ENCODE measurements around the gene TMEM135.
A peak's percentile ranks its signal among the peaks of the same experiment; 100 is the strongest.

TMEM135 gene

DNA sequence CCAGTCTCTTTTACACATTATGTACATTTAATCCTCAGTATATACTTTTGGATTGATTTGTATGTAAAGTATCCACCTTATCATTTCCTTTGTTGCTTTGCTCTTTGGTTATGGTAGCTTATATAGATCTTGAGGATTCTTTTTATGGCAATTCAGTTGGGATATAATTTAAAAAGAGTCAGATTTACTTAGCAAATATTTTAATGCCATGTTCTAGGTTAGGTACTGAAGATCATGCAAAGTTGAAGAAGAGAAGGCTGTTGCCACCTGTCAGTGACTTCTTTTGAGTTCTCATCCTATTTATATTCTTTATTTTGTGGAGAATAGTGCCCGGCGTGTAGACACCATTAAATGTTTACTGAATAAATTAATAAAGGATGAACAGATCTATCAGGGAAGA, 279.7 kb downstream of the TMEM135 start:
- DNase-seq: no peak

DNA sequence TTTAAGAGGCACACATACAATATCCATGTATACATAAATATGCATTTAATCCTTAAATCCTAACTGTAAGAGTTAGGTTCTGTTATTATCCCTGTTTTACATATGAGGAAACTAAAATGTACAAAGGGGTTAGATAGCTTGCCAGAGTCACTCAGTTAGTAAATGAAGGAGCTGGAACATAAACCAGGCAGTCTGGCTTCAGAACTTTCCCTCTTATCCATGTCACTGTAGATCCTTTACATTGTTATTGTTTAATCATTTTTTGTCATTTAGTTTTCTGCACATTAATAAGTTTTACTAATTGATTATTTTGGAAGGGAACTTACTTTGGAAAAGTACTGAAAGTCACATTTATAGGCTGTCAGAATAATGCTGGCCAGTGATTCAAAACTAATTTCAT, 282.4 kb downstream of the TMEM135 start:
- DNase-seq: no peak

DNA sequence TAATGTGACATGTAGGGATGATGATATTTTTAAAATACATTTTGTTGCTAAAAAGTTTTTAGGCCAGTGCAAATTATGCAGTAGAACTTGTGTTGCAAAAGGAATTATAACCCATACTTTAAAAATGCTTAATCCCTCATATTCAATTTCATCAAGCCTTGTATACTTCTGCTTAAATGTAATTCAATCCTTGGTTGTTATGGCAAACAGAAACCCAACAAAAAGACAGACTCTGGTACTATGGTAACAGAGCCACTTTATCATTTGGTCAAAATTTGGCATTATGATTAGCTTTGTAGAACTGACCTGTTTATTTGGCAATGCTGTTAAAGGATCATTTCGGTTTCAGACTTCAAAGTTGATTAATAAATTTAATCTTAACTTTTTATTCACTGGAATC, 284.8 kb downstream of the TMEM135 start:
- peak; percentile 8 for DNase-seq

DNA sequence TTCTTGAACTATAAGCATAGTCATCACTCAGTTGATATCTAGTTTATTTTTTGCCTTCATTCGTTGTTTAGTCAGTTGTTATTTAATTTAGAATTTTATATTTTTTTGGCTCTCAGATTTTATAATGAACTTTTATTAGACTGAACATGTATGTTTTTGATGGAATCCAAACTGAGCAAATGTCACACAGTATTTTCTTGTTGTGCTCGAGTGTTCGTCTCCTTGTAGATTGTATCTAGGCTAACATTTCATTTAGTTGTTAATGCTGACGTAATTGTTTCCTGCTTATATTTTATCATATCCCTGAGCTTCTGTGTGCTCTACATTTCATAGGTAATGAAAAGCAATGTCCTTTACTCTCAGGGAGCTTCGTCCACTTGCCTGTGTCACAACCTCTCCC, 286.2 kb downstream of the TMEM135 start:
- DNase-seq: no peak

DNA sequence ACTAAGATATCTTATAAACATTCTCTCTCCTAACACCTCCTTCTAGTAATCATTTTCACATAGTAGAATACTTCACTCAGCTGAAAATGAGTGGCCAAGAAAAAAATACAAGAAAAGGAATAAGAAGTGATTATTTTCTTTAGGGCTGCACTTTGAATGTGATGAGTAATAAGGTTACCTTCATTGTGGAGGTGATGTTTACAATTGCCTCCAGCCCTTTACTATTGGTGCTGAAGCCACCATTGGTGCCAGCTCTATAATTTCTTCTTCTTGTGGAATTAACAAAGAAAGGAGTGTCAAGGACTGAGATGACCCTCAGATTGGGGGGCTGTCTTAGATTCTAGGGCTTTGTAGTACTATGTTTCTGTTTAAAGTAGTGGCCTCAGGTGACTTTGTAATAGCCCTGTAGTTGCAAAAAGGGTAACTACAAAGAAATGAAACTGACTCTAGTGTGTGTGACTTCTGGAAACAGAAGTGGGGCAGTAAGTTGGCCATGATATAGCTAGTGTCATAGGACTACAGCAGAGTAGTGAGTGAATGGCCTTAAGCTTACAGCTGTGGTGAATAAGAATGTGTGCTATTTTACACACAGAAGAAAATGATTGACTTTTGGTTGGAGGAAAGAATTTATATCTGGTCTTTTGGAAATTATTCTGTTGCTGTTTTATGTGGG, 287.2 kb downstream of the TMEM135 start:
- no peak for DNase-seq

DNA sequence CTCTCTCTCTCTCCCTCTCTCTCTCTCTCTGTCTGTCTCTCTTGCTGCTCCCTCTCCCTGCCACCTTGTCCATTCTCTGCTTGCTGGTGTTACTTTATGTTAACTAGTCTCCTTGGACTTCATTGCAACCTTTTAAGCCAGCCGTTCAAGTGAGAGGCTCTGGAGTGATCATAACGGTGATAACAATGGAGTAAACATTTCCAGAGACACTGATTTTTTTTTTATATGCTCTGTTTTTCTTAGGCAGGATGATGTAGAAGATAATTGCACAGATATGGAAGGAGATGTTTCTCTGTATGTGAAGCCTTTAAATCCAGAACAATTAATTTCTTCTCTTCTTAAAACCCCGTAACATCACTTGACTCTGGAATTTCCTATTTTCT, 287.7 kb downstream of the TMEM135 start:
- DNase-seq: no peak

DNA sequence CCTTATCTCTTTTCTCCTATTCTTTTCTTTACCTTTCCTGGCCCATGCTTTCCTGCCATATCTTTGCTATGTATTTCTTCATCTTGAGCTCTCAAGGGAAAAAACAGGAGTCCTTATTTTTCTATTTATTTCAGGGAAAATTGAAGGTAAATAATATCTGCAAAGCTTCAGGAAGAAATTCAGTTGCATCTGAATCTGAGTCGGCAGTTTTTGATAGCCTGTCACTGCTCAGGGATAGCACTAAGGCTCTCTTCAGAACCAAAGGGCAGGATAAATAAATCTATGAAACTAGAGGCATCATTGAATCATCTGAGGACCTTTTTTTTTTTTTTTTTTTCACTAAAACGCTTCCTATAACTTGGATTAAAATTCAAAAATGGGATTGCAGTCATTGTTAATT, 288.9 kb downstream of the TMEM135 start:
- DNase-seq: no peak

GRCh38 chr11:87329172-87329571, 291.4 kb downstream of the TMEM135 start:
- DNase-seq: no peak

- DNase-seq: no peak
Measured at GRCh38 chr11:87330187-87330601, 292.5 kb downstream of the TMEM135 start.

GRCh38 chr11:87331273-87331672, 293.5 kb downstream of the TMEM135 start:
- no peak for DNase-seq

DNA sequence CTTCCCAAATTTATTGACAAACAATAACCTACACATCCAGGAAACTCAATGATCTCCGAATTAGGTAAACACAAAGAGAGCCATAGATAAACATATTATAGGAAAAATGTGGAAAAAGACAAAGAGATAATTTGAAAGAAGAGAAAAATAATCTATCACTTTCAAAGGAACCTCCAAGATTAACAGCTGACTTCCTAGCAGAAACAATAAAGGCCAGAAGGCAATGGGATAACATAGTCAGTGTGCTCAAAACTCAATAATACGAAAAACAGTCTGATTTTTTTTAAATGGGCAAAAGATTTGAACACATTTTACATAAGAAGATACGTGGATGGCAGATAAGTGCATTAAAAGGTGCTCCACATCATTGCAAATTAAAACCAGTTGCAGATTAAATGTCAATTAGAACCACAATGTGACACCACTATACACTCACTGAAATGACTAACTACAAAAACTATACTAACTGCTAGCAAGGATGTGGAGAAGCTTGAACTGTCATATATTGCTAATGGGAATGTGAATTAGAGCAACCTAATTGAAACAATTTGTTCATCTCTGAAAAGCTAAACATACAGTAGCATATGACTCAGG, 300.4 kb downstream of the TMEM135 start:
- no peak for DNase-seq

DNA sequence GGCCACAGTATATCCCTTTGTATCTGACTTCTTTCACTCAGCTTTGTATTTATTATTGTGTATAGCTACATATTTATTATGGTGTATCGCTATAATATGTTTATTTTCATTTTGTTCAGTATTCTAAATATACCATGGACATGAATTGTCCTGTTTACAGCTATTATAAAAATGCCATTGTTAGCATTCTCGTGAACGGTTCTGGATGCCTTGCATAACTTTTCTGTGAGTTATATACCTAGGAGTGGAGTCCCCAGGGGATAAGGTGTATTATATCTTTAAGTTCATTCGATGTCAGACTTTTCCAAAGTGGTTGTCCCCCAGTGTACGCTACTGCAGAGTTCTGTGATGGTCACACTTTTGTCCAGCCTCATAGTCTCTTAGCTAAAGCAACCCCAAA, 301.7 kb downstream of the TMEM135 start:
- DNase-seq: no peak

DNA sequence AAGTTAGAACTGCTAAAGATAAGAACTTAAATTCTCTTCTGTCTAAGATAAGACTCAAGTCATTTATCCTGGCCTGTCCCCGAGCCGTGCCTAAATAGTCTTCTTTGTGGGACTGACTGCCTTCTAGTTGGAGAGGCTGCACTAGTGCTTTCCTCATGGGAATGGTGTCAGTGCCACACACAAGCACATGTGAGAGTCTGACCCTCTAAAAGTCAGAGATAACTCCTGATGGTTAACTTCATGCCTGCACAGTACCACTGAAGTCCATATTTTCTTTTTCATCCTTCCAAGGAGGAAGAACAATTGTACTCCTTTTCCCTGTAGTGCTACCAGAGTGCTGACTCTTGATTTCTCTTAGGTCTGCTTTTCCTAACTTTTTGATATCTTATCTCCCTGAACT, 309.7 kb downstream of the TMEM135 start:
- no peak for DNase-seq

DNA sequence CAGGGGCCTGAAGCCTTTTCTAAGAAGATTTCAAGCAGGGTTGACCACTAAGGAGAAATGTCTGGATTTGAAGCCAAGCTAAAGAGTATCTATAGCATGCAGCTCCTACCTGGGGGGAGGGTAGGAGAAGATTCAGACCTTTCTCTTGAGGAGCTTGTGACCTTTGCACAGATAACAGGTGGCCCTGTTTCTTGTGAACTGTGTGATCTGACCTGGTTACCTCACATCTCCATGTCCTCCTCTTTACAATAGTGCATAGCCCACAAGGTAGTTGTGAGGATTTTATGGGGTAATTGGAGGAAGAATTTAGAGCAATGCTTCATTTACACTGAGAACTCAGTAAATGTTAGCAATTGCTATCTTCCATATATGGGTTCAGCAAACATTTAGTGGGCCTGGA, 310.1 kb downstream of the TMEM135 start:
- DNase-seq: no peak

DNA sequence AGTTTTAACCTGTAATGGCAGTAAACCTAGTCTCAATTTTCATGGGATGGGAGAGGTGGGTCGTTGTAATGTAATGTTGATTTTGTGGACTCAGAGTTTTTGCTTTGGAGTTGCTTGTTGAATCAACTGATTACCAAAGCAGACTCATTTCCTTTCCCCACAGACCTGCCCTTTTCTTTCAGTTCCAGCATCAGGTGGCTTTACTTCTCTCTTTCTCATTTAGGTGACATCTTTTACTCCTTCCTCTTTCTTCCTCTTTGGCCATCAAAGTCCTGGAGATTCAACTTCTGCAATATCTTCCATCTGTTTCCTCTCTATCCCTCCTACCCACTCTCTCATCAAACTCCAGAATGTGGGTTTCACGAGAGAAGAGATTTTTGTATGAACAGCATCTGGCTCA, 313.9 kb downstream of the TMEM135 start:
- DNase-seq: no peak

GRCh38 chr11:87352759-87353707, 315.3 kb downstream of the TMEM135 start:
- DNase-seq: peak; percentile 78

DNA sequence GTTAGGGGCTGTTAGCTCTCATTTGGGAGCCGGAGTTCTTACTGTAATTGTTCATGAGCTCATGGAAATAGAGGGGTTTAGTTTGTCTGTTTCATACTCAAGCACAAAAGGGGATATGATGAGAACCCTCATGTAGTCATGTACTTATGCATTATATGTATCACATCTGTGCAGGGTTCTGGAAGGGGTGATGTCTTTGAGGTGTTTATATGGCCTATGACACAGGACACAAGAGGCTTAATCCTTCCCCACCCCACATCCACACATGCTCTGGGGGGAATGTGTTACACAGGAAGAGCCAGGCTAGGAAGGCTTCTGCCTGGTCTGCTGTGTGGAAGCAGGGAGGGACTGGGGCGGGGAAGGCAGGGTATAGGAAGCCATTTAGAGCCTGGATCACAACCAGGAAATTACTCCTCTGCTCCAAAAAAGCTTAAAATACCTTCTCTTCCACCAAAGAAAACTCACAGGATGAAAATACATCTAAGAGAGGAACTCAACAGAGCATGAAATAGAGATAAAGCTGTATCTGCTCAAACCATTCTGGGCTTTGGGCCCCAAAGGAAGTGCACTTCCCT, 316.1 kb downstream of the TMEM135 start:
- no peak for DNase-seq

- no peak for DNase-seq
Measured at GRCh38 chr11:87355596-87355995, 317.9 kb downstream of the TMEM135 start.

DNA sequence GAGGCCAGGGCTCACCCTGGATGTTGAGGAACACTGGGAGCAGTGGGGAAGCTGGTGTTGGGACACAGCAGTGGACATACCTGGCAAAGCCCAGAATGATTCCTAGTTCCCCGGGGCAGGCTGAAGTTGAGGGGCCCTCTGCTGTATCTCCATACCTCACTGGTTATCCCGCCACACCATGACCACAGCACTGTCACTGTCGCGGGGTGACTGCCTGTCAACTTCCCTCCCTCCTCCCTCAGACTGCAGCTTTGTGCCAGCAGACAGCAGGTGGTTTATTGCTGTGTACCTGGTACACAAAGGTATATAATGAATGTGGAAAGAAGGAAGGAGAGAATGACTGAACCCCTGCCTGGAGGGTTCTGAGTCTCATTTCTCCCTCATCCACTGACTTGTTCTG, 318.7 kb downstream of the TMEM135 start:
- no peak for DNase-seq

DNA sequence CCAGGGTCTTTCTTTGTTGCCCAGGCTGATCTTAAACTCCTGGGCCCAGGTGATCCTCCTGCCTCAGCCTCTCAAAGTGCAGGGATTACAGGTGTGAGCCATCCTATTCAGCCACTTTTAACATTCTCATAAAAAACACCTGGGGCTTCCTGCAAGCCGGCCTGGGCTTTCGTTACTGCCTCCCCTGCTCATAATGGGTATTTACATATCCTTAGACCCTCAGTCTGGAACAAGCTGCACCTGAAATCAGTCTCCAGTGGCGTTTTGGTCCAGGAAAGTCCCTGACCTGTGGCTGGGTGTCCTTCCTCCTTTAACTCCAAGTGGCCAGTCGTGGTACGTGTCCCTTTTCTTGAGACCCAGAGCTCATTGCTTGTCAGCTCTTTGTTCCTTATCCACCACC, 320.7 kb downstream of the TMEM135 start:
- no peak for DNase-seq

DNA sequence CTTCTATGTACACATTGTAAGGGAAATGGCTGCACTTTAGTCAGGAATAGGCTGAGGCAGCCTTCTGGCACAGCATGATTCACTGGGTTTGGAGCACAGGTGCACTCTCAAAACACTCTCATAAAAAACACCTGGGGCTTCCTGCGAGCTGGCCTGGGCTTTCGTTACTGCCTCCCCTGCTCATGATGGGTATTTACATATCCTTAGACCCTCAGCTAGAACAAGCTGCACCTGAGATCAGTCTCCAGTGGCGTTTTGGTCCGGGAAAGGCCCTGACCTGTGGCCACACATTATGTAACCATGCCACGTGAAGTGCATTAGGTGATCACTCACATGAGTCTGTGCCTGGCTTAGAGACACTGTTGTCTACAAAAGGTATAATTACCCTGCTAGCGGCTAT, 321.7 kb downstream of the TMEM135 start:
- no peak for DNase-seq

DNA sequence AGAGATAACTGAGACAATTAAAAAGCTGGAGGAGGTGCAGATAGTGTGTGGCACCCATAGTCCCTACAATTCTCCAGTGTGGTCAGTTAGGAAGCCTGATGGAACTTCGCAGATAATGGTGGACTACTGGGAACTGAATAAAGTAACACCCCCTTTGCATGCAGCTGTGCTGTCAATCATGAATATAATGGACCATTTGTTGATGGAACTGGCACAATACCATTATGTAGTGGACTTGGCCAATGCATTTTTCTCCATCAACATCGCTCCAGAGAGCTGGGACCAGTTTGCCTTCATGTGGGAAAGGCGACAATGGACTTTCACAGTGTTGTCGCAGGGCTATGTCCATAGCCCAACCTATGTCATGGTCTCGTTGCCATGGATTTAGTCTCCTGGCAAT, 324.2 kb downstream of the TMEM135 start:
- no peak for DNase-seq

- no peak for DNase-seq
Measured at GRCh38 chr11:87366346-87366745, 328.6 kb downstream of the TMEM135 start.
